SW480 (cell line): ENCODE measurements around the gene SCNN1A.
A peak's percentile ranks its signal among the peaks of the same experiment; 100 is the strongest.

ENCODE experiments used
- DNase-seq: peaks from one replicate; pipeline ENCODE4 v3.0.0-alpha.2; 2016; ENCODE audit warnings: low spot score

Gene SCNN1A

DNA sequence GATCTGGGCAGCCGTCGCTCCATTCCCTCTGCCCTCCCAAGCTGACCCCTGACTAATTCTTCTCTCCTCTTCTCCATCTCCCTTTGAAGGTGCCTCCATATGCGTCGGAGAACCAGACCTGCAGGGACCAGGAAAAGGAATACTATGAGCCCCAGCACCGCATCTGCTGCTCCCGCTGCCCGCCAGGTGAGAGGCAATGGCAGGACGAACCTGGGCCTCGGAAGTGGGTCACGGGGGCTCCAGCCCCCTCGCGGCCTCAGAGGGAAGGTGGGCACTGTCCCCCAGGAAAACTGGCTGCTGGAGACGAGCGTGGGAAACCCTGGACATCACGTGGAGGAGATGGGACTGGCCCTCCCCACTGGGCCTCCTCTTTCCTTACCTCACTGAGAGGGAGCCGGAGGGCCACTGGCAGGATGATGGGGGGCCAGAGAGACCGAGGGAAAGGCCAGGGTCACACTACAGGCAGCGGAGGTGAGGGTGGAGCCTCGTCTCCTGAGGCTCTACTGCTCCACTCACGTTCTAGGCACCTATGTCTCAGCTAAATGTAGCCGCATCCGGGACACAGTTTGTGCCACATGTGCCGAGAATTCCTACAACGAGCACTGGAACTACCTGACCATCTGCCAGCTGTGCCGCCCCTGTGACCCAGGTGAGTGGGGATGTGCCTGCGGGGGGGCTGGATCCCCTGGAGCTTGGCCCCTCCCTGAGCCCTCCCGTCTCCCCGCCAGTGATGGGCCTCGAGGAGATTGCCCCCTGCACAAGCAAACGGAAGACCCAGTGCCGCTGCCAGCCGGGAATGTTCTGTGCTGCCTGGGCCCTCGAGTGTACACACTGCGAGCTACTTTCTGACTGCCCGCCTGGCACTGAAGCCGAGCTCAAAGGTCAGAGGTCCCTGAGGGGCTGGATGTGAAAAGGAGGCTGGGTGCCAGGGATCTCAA, 9.4 kb upstream of the SCNN1A start:
- no peak for DNase-seq

DNA sequence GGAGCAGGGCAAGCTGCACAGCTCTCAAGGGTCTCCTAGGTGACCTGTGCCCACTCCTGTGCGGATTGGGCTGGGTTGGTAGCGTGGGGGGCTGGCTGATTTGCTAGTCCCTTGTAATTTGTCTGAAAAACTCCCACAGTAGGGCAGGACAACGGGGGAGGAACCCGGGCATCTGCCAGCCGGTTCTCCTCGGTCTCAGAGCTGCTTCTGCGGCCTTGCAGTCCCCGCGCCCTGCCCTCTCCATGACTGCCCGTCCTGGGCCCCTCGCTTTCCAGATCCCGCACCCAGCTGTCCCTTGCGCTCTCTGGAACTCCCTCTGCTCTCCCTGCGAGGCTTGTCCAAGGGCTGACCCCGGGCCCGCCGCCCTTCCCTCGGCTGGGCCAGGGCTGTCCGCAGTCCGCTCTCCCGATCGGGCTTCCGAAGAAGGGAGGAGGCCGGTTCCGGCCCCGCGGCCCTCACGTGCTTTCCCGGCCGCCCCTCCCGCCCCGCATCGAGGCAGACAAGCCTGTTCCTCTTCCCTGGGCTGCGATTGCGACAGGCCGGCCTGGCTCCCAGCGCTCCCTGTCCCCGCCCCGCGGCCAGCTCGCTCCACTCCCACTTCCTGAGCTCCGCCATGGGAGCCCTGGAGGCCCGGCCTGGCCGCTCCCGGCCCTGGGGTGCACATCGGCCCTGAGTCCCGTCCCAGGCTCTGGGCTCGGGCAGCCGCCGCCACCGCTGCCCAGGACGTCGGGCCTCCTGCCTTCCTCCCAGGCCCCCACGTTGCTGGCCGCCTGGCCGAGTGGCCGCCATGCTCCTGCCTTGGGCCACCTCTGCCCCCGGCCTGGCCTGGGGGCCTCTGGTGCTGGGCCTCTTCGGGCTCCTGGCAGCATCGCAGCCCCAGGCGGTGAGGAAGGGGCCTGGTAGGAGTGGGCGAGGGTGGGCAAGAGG, 8.5 kb upstream of the SCNN1A start, which contains the start of gene LTBR:
Gene LTBR (plus strand): TSS at position 591 of the 927 bp plus-strand sequence. CDS start 197 bp downstream, at position 788.
- DNase-seq: peak; percentile 90

DNA sequence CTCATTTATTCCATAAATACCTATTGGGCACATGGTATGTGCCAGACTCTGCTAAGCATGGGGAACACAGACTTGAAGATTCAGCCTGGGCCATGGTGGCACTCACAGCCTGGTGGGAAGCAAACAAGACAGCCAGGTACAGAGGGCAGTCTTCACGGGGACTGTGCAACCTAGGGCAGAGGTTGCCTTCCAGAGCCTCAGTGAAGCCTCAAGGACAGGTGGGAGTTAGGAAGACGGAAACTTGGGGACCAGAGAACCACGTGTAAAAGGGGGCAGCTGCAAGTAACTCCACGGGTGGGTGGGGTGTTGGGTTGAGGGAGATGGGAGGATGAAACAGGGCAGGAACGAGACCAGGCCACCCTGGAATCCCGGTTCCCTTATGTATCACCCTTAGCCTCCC, 7.6 kb upstream of the SCNN1A start:
- peak; percentile 37 for DNase-seq

DNA sequence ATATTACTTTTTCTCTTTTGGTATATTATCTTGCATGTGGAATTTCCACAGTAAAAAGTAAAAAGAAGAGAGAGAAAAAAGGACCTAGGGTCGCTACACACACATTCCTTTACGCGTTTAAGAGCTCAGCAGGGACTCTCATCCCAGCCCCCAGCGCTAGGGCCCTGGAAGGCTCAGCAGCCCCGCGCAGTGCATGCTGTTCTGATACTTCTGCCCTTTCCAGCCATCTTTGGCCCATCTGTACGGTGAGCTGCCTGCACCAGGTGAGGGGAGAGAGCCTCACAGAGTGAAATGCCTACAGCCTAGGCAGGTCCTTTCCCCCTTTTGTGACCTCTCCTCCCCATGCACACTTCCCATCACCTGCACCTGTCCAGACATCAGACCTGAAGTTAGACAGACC, 7.0 kb upstream of the SCNN1A start:
- no peak for DNase-seq

DNA sequence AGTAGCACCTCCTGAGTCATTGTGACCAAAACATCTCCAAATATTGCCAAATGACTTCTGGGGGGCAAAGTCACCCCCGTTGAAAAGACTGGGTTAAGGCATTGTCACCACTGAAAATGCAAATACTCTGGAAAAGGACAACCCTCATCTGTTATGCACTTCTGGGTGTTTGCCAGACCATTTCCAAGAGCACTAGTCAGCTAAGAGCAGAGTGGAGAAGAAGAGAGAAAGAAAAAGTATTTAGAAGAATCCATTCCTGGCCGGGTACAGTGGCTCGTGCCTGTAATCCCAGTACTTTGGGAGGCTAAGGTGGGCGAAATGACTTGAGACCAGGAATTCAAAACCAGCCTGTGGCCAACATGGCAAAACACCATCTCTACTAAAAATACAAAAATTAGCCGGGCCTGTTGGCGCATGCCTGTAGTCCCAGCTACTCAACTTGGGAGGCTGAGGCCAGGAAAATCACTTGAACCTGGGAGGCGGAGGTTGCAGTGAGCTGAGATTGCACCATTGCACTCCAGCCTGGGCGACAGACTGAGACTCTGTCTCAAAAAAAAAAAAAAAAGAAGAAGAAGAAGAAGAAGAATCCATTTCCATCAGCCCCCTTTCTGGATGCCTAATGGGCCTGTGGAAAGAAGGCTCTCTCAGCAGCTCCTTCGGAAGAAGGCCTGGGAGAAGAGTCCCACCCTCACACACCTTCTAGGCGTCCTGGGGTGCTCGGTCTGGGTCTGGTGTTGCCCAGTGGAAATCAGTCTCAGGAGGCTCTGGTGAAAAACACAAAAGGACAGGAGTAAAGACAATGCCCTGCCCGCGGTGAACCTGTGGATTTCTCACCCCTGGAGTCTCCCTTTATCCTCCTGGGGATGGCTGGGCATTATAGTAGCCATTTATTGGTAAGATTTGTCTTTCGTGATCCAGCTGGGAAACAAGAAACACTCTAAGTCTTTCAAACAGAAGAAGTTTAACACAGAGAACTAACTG, 5.1 kb upstream of the SCNN1A start:
- DNase-seq: no peak

DNA sequence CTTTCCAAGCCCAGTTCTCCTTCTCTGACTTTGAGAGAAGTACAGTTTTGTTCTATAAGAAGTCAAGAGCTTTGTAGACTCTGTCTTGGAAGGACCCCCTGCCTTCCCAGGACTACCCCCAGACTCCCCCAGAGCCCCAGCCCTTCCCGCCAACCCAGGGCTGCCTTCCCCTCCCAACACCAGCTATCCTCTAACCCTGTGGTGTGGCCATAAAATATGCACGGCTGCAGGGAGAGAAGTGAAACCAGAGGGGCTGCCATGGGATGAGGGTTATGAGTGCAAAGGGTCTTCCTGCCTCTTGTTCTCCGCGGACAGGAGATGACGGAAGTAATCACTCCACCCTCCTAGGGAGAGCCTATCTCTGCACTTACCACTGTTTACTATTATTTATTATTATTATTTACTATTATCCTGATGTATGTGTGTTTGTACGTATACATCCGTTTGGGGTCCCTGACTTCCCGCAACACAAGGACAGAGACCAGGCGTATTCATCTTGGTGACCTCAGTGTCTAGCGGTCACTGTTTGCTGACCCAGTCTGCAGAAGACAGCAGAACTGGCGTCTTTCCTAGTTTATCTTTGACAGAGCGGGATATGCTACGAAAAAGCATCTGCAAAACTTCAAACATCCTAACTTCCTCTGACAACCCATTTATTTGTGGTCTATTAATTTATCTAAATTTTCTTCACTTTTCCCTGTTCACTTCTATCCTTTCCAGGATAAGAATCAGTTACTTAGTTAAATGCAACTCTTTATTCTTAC, 3.5 kb upstream of the SCNN1A start:
- DNase-seq: no peak

DNA sequence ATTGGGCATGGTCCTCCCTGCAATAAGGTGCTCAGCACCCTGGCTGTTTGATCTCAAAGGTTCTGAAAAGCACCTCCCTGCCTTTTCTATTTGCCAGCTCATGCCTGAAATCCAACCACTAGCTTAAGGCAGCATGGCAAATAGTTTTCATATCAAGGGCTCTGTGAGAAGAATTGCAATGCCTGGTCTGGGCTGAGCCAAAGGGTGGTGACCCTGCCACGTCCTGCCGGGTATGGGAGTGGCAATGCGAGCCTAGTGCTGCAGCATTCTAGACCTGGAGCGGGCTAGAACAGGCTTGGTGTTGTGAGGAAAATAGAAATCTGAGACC, 2.3 kb upstream of the SCNN1A start:
- DNase-seq: peak; percentile 79

DNA sequence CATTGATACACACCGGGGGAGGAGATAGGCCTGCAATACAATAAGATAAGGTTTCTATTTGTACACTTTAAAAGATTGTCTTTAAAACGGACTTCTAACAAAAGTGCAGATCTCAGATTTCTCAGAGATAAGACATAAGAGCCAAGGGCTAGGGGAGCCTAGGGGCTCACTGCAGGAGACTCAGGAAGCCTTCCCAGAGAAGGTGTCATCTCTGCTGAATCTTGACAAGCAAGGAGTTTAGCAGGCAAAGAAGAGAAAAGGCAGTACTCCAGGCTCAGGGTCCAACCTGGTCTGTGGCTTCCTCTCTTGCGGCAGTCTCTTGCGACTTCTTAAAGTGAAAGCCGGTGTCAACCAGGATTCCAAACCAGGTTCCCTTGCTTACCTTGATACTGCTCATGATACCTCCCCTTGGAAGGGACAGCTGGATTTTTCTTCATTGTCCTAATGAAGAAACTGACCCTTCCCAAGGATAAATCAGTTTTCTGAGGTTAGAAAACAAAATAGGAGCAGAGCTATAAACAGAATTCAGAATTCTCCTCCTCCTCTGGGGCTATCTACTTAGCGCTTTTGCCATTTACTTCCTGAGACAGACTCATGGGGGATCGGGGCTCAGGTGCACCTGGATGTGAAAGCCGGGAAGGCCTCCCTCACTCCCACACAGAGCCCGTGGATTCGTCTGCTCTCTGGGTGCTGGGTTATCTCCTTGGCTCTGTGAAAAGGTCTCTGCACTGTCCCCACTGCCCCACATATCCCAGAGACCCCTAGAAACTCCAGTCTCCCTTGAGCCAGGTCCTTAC, 1.7 kb upstream of the SCNN1A start:
- no peak for DNase-seq

DNA sequence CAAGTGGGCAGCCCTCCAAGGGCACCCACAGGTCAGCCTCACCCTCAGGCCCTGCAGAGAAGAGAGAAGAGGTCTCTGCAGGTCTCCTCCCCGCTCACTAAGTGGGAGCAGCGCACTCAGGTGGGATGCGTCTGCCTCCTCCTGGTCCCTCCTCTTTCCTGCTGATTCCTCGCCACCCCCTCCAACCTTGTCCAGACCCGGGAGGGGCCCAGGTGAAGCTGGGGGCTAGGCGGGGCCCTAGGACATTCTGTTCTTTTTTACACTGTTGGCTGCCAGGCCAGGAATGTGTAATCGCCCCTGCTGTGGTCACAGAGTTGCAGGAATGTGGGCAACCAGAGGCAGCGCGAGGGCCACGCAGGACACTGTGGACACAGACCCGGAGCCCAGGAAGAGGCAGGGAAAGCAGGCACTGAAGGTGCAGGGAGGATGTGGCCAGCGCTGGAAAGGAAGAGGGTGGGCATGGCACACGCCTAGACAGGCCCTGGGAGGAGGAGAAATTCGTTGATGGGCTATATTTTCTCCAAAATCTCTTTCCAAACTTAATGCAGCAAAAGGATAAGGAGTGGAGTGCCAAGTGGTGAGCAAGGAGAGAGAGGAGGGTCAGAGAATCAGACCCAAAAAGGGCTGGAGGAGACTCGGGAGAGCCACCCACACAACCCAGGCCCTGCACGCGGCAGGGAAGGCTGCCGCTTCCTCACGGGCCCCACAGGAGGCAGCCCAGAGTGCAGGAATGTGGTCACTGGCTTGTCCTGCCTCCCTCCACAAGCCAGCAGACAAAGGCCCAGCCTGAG, 911 bp upstream of the SCNN1A start:
- DNase-seq: peak; percentile 84

DNA sequence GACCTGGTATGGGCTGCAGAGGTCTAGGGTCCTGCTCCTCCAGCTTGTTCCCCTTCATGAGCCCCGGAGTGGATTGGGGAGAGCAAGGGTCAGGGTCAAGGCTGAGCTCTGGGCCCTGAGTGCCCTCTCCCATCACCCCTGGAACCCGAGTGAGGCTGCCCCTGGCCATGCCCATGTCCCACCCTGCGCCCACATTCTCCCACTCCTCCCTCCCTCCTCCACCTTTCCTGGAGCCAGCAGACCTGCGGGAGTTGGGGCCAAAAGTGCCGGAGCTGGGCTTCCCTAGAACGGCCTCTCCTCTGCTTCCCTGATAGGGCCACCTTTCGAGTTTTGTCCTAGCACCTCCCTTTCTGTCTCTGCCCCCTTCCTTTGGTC, 590 bp downstream of the SCNN1A start:
- no peak for DNase-seq

DNA sequence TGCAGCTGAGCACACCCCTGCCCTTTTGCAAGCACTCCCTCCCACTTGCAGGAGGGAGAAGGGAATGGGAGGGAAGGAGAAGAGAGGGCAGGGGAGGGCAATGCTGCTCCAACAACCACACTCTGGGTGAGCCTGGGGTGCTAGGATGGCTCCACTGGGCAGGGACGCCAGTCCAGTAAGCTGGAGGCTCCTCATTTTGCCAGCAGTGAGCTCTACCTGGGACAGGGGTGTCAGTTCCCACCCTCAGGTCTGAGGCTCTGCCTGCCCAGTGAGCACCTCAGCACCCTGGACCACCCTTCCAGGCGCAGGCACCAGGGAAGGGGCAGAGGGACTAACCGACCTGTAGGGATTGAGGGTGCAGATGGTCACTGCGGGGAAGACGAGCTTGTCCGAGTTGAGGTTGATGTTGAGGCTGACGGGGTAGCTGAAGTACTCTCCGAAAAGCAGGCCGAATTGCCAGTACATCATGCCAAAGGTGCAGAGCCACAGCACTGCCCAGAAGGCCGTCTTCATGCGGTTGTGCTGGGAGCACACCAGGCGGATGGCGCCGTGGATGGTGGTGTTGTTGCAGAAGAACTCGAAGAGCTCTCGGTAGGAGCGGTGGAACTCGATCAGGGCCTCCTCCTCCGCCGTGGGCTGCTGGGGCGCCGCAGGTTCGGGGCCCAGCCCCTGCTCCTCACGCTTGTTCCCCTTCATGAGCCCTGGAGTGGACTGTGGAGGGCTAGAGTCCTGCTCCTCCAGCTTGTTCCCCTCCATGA, 1.2 kb downstream of the SCNN1A start:
- DNase-seq: peak; percentile 39

DNA sequence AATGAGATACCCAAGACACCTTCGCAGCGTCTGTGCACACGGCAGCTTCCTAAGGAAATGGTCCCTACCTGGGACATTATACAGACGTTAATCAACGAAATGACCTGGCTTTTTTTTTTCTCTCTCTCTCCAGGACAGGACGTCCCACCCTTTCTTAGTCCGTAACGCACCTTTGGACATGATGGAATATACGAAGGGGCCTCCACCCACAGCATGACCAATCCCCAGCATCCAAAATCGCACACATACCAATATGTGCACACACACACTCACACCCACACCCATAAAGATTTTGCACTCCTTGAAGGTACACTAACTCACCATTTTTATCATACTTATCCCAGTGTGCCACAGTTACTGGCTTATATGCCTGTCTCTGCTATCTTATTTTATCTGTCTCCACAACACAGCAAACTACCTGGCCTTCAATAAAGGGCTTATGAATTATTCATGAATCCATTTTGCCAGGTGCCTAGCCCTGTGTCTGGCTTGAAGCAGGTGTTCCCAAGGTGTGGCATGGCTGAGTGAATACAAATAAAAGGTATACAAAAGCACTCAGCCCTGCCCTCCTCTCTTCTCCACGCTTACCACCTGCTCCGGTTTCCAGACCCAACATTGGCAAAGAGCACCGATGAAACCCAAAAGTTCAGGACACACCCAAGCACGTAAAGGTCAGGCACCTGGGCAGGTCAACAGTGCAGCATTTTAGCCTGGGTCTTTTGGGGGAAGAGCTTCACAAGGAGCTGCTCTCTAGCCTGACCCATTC, 2.2 kb downstream of the SCNN1A start:
- DNase-seq: peak; percentile 88

DNA sequence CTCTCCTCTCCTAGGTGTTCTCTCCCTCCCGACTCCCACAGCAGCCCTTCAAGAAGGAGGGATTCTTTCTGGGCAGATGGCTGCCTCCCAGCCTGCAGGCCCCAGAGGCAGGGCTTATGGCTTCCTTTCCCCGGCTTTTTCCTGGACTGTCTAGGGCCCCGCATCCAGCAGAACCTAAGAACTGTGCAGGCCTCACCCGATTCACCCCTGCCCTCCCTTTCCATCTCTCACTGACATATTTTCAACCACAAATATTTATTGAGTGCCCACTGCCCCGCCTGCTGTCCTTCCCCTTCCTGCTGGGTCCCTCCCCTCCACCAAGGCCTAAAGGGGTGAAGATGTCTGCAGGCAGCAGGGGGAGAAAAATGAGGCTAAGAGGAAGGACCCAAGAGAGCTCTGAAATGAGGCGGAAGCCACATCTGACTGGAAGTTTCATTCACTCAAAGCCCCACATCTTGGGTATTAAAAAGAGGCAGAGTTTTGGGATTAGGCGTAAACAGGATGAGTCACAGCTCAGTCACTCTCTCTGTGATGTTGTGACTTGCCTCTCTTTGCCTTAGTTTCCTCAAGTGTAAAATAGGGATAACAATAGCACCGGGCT, 2.9 kb downstream of the SCNN1A start:
- DNase-seq: peak; percentile 99

DNA sequence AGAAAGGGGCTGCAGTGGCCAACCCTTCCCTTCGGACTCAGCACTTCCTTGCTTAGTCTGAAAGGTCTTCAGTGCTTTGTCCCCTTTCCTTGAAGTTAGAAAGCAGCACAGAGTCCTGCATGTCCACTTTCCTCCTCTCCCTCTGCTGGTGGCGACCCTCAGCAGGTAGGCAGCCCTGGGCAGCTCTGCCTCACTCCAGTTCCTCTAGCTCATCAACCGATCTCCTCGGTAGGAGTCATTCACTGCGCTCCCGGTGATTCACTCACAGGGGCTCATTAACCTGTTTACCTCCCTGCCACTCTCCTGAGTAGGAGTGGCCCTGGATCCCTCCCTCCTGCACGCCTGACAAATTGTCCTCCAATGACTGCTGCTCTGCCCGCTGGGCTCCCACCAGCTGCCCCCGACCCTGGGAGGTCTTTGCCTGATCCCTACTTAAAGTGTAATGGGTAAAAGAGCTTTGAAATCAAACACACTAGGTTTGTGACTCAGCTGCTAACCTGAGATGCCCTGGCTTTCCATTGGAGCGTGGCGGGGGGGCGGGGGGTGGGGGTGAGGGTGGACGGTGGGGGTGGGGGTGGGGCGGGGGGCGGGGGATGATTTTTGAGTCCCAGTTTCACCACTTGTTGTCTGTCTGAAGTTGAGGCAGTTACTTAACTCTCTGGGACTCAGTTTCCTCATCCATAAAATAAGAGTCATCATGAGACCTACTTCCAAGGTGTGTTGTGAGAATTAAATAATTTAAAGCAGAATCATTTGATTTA, 4.2 kb downstream of the SCNN1A start:
- DNase-seq: peak; percentile 98

DNA sequence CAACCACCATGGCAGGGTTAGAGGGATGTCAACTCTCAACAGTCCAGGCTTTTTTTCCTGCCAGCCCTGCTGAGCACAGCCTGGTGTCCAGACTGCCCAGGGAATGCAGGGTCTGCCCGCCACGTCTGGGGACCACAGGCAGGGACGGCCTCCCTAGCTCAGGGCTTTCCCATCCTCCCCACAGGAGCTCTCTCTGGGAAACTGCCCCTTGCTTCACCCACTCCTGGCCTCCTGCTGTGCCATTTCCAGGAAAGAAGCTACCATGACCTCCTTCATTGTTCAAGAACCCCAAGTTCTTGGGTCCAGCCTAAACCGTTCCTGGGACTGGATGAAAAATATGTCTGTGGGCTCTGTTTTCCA, 4.8 kb downstream of the SCNN1A start:
- DNase-seq: no peak

DNA sequence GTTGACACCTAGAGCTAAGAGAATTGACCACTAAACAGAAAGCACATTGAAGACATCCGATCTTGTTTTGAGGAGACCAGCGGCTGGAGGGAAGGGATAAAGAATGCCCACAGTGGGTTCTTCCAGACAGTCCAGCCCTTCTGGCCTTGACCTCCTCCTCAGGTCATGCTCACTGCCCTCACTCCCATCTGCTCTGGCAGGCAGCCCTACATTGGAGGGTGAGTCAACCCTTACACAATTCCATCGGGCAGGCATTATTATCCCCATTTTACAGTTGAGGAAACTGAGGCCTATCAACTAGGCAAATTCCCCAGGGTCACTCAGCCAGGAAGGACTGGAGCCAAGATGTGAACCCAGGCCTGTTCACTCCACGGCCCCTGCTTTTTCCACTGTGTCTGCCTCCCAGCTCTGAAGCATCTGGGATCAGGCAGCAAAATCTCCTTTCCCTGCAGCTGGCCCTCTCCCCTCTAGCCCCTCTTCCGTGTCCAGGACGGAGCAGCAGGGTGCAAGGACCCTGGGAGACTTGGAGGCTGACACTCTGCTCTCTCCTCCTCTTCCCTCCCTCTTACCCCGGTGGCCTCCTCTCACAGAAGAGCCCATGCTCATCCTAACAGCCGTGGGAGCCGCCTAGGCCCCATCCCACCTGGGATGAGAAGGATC, 5.3 kb downstream of the SCNN1A start:
- DNase-seq: no peak
